ENCODE results near the gene ATG3. TPM values are rescaled to one million over a fixed set of nuclear protein-coding genes. Genes with fewer than 3 reads are reported as not detected.

Gene ATG3
- total RNA-seq, 1 donor from 2014 or later: 33.6 TPM

- no peak for DNase-seq
- Mint-ChIP-seq H3K4me3 (ENCODE audit: unreplicated experiment) (no peak overlapping the region), H3K36me3 (ENCODE audit: unreplicated experiment) (no peaks in the 10 kb centered on the region), H3K27me3 (ENCODE audit: unreplicated experiment) (peaks cover 1% of the 10 kb centered on the region), H3K4me1 (ENCODE audit: low read depth, unreplicated experiment) (no peaks in the 10 kb centered on the region), H3K27ac (ENCODE audit: unreplicated experiment) (no peak overlapping the region), H3K9me3 (ENCODE audit: unreplicated experiment) (peaks cover 1% of the 10 kb centered on the region)
- TF ChIP-seq, protein P1, sequence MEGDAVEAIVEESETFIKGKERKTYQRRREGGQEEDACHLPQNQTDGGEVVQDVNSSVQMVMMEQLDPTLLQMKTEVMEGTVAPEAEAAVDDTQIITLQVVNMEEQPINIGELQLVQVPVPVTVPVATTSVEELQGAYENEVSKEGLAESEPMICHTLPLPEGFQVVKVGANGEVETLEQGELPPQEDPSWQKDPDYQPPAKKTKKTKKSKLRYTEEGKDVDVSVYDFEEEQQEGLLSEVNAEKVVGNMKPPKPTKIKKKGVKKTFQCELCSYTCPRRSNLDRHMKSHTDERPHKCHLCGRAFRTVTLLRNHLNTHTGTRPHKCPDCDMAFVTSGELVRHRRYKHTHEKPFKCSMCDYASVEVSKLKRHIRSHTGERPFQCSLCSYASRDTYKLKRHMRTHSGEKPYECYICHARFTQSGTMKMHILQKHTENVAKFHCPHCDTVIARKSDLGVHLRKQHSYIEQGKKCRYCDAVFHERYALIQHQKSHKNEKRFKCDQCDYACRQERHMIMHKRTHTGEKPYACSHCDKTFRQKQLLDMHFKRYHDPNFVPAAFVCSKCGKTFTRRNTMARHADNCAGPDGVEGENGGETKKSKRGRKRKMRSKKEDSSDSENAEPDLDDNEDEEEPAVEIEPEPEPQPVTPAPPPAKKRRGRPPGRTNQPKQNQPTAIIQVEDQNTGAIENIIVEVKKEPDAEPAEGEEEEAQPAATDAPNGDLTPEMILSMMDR (IDR thresholded peaks at IDR 0.05; ENCODE audit: partially characterized antibody, unreplicated experiment): no peak
Observed at GRCh38 chr3:112489674-112490479, 71.9 kb downstream of the ATG3 start.

- Mint-ChIP-seq H3K36me3 (ENCODE audit: unreplicated experiment) (no peaks in the 10 kb centered on the region), H3K27me3 (ENCODE audit: unreplicated experiment) (peaks cover 3% of the 10 kb centered on the region), H3K4me3 (ENCODE audit: unreplicated experiment) (no peak overlapping the region), H3K27ac (ENCODE audit: unreplicated experiment) (no peak overlapping the region), H3K4me1 (ENCODE audit: low read depth, unreplicated experiment) (no peaks in the 10 kb centered on the region), H3K9me3 (ENCODE audit: unreplicated experiment) (peaks cover 1% of the 10 kb centered on the region)
- DNase-seq: no peak
- TF ChIP-seq, protein P1 (IDR thresholded peaks at IDR 0.05; ENCODE audit: partially characterized antibody, unreplicated experiment): no peak
Observed at GRCh38 chr3:112486811-112487505, 74.8 kb downstream of the ATG3 start.

DNA sequence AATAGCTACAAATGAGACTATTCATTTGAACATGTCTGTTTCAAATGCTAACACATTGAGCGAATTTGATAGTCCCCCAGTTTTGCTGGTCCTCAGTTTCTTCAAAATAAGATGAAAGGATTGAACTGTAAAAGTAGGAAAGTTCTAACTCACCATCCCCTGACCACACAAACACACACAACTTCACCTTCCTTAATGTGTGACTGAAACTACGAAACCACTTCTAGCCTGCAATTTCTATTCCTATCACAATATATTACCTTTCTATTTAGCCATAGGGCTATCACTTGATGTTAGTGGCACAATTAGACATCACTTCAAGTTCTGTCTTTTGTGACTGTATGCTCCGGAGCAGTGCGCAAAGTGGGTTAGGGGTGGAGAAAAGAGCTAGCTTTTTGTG lies 77.4 kb downstream of the ATG3 start:
- H3K4me1 Mint-ChIP-seq (ENCODE audit: low read depth, unreplicated experiment): no peaks in the 10 kb centered on the region
- peaks cover 1% of the 10 kb centered on the region for H3K27me3 Mint-ChIP-seq (ENCODE audit: unreplicated experiment)
- no peak for DNase-seq
- peaks cover 1% of the 10 kb centered on the region for H3K9me3 Mint-ChIP-seq (ENCODE audit: unreplicated experiment)
- H3K27ac Mint-ChIP-seq (ENCODE audit: unreplicated experiment): no peak overlapping the region
- no peaks in the 10 kb centered on the region for H3K36me3 Mint-ChIP-seq (ENCODE audit: unreplicated experiment)
- H3K4me3 Mint-ChIP-seq (ENCODE audit: unreplicated experiment): no peak overlapping the region
- TF ChIP-seq, protein P1 (IDR thresholded peaks at IDR 0.05; ENCODE audit: partially characterized antibody, unreplicated experiment): no peak

DNA sequence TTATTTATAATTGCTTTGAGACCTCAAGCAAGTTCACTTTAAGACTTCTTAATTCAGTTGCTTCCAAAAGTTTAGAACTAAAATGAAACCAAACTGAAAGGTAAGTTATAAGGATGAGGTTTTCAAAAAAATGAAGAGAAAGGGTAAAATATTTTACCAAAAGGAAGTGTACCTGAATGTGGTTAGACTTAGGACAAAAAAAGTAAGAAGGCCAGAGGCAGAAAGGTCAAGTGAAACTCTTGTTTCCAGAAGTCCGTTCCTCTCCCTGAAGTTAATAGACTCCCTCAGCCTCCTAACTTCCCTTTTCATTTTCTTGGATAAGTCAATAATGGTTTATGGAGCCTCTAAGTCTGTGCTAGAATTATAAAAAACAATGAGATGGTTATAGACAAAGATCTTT lies 79.1 kb downstream of the ATG3 start:
- Mint-ChIP-seq H3K9me3 (ENCODE audit: unreplicated experiment) (no peaks in the 10 kb centered on the region), H3K27ac (ENCODE audit: unreplicated experiment) (no peak overlapping the region), H3K4me3 (ENCODE audit: unreplicated experiment) (no peak overlapping the region), H3K36me3 (ENCODE audit: unreplicated experiment) (no peaks in the 10 kb centered on the region), H3K27me3 (ENCODE audit: unreplicated experiment) (peaks cover 1% of the 10 kb centered on the region), H3K4me1 (ENCODE audit: low read depth, unreplicated experiment) (no peaks in the 10 kb centered on the region)
- TF ChIP-seq, protein P1 (IDR thresholded peaks at IDR 0.05; ENCODE audit: partially characterized antibody, unreplicated experiment): no peak
- no peak for DNase-seq

Other genes starting within 250 kb of the ATG3 start
- 67.9 TPM for gene CD200, start 228.8 kb downstream of the ATG3 start, total RNA-seq (ENCODE audit: unreplicated experiment)
- not detected for gene BTLA, start 62.5 kb downstream of the ATG3 start, total RNA-seq (ENCODE audit: unreplicated experiment)
- 35.3 TPM for gene SLC35A5, start 83 bp upstream of the ATG3 start, total RNA-seq (ENCODE audit: unreplicated experiment)
- 0.86 TPM for gene CCDC80, start 79.2 kb upstream of the ATG3 start, total RNA-seq (ENCODE audit: unreplicated experiment)